Mucosa of descending colon (tissue), 3 donors: ENCODE measurements around the gene LRRD1. TPM values are rescaled to one million over a fixed set of nuclear protein-coding genes. Genes with fewer than 3 reads are reported as not detected.

Source experiments
- ATAC-seq: fragments of 200-7000 bp; cut with Tn5 transposase; one replicate; pipeline ENCODE4 v1.9.1; 2020; ENCODE audit warnings: mild to moderate bottlenecking, moderate library complexity
- DNase-seq, 3 donors: peaks; one replicate each; pipeline ENCODE4 v3.0.0-alpha.2; 2020
- H3K36me3 ChIP-seq: fragments of 200-600 bp; one replicate; pipeline ENCODE4 v1.8.0; 2021; ENCODE audit warnings: low read depth, mild to moderate bottlenecking
- H3K4me1 ChIP-seq: fragments of 200-600 bp; one replicate; pipeline ENCODE4 v1.8.0; 2021; ENCODE audit warnings: low read depth, mild to moderate bottlenecking
- H3K4me3 ChIP-seq: fragments of 200-600 bp; one replicate; pipeline ENCODE4 v1.8.0; 2021; ENCODE audit warnings: mild to moderate bottlenecking
- H3K9me3 ChIP-seq: fragments of 200-600 bp; one replicate; pipeline ENCODE4 v1.8.0; 2021; ENCODE audit warnings: mild to moderate bottlenecking
- CTCF ChIP-seq: fragments of 200-600 bp; IDR thresholded peaks from one replicate; pipeline ENCODE4 v1.8.0; 2022; ENCODE audit warnings: antibody characterized with exemption, mild to moderate bottlenecking
- intact Hi-C, 2 donors: fragments of 100-400 bp; cut with DNase I in 1 of 2; cut with micrococcal nuclease in 1 of 2; formaldehyde crosslinking; loops; one replicate each; pipeline versions ENCODE4 v1.11.0 to v1.11.1; 2022; cut with DNase I, micrococcal nuclease
- long read RNA-seq, 2 donors: library from polyadenylated mRNA; unstranded; transcript quantifications; one replicate each; pipeline ENCODE4 v2.0.0, GENCODE V29; 2019 to 2021
- total RNA-seq, 3 donors: library from RNA; stranded (reverse); fragmentation: NEBNext Ultra II Directional in 2 of 3; extraction: Animal tissue kit (Norgen Biotek cat#: 25700) in 2 of 3; gene quantifications; one replicate each; pipeline versions ENCODE4 v1.2.1 to v1.2.4, GENCODE V29; 2021 to 2023
- donor health status: DM: no; HTN: no; CAD: no; lungs with moderate emphysema.
- donor health status: DM: no; HTN: no; CAD: no.
- donor health status: DM: no; HTN: yes; CAD: no.

LRRD1 gene
- under 1 TPM in 1 of 3 donors, not detected in 2; 0.09 TPM for total RNA-seq
- long read RNA-seq, donor 1: 0 reads
- long read RNA-seq, donor 2: 0 reads

DNA sequence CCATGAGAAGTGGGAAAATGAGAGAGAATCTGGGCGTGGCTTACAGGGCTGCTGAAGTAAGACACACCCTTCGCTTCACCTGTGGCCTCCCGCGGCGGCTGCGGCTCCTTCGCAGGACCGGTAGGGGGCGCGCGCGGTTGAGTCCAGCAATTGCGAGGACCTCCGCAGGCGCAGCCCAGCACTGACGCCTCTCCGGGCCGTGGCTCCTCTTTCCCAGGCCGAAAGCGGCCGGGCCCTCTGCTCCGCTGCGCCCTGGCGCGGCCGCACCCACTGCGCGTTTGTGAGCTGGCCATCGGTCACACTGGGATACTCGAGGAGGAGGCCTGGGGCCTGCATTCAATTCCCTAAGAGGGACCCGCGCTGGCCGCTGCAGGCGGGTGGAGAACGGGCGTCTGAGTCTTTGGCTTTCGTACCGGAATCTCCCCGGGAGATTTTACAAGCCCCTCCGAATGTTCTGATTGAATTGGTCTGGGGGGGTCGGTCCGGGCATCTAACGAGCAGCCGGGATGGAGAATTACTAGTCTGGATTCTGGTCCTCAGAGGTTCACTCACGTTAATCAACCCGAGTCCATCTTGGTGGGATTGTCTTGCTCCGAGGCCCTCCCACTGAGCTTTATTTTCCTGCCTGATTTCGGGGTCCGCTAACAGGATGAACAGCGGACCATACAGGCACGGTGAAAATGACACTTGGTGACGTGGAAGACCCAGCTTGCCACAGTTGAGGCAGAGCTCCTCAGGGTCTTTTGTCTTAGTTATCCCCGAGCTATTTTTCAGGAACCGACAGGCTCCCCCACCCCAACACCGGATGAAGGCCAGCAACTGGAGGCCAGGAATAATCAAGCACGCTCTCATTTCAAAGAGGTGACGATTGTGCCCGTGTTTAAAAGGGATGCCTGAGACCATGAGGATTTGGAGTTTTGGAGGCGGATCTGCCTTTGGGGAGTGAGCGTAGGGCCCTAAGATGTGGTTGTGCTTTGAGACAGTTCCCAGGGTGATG lies at the start of gene LRRD1:
TSS of gene LRRD1 (minus strand) at position 215 of the 997 bp plus-strand sequence. CDS start 13,940 bp downstream, outside the sequence.
- intact Hi-C loops: no loop called here
- peak; percentile 100 for ATAC-seq
- DNase-seq: peak; percentile 91 to 97 (median 96)
- Histone ChIP-seq H3K9me3 (no peaks in the 10 kb centered on the region), H3K4me3 (no peak within 1 kb of the TSS), H3K4me1 (peaks cover 3% of the 10 kb centered on the region), H3K36me3 (no peaks in the 10 kb centered on the region)
- TF ChIP-seq CTCF: peak; percentile 100

DNA sequence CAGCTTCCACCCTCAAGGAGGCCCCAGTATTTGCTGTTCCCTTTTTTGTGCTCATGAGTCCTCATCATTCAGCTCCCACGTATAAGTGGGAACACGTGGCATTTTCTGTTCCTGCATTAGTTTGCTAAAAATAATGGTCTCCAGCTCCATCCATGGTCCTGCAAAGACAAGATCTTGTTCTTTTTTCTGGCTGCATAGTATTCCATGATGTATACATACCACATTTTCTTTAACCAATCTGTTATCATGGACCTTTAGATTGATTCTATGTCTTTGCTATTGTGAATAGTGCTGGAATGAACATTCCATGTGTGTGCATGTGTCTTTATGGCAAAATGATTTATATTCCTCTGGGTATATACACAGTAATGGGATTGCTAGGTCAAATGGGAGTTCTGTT lies 49.8 kb upstream of the LRRD1 start:
- Histone ChIP-seq H3K4me1 (no peaks in the 10 kb centered on the region), H3K9me3 (no peaks in the 10 kb centered on the region), H3K4me3 (no peak overlapping the region), H3K36me3 (no peaks in the 10 kb centered on the region)
- no peak for TF ChIP-seq CTCF
- intact Hi-C loops: no loop called here
- ATAC-seq: no peak
- DNase-seq: no peak

- intact Hi-C loops: no loop called here
- TF ChIP-seq CTCF: no peak
- no peaks in the 10 kb centered on the region for H3K9me3 ChIP-seq
- ATAC-seq (no peak), DNase-seq (no peak)
- H3K4me3 ChIP-seq: no peak overlapping the region
- H3K36me3 ChIP-seq: no peaks in the 10 kb centered on the region
- no peaks in the 10 kb centered on the region for H3K4me1 ChIP-seq
Measured at GRCh38 chr7:92228100-92228499, 49.2 kb upstream of the LRRD1 start.

- H3K36me3 ChIP-seq: no peaks in the 10 kb centered on the region
- intact Hi-C loops: no loop called here
- ATAC-seq: no peak
Measured at GRCh38 chr7:92226981-92227380, 48.0 kb upstream of the LRRD1 start.

GRCh38 chr7:92221766-92222165 lies 42.8 kb upstream of the LRRD1 start:
- H3K4me3 ChIP-seq: no peak overlapping the region
- no peaks in the 10 kb centered on the region for H3K9me3 ChIP-seq
- no peak for ATAC-seq
- H3K4me1 ChIP-seq: no peaks in the 10 kb centered on the region
- no peaks in the 10 kb centered on the region for H3K36me3 ChIP-seq
- no peak for DNase-seq
- intact Hi-C loops: no loop called here
- no peak for TF ChIP-seq CTCF

More at GRCh38 chr7:92226981-92227380, 48.0 kb upstream of the LRRD1 start:
- no peaks in the 10 kb centered on the region for H3K9me3 ChIP-seq
- no peak for DNase-seq
- H3K4me3 ChIP-seq: no peak overlapping the region
- TF ChIP-seq CTCF: no peak
- H3K4me1 ChIP-seq: no peaks in the 10 kb centered on the region
